ENCODE data around the gene OR5B12.

GRCh38 chr11:58485961-58486360 is 43.9 kb upstream of the OR5B12 start:
- TF ChIP-seq YY1 (IDR thresholded peaks at IDR 0.05; ENCODE audit: insufficient read depth, insufficient read length), result no peak
- no peak for TF ChIP-seq SUZ12 (IDR thresholded peaks at IDR 0.05; ENCODE audit: extremely low read depth, insufficient read depth, insufficient read length)
- no peak for TF ChIP-seq ZNF274 (IDR thresholded peaks at IDR 0.05; ENCODE audit: low read depth, low read length)

All from NT2/D1 (cell line).